K562 (cell line): Measurements from ENCODE around the gene GABRR3. TPM values are rescaled to one million over a fixed set of nuclear protein-coding genes. Genes with fewer than 3 reads are reported as not detected.

Source experiments
- ATAC-seq: fragments of 200-7000 bp; cut with Tn5 transposase; 3 replicates; pipeline ENCODE4 v1.9.1; 2020; ENCODE audit warnings: moderate library complexity
- BruUV-seq: library from RNA; stranded (reverse); fragments of 400-500 nt; replicated peaks from 2 replicates; lab custom pipeline; 2021; lab: Mats Ljungman, UMichigan
- CTCF ChIA-PET: fragments of 300-600 bp; formaldehyde crosslinking; extraction: SDS; loops from one replicate; lab custom pipeline; 2021; ENCODE audit warnings: low intra/inter-chr PET ratio; lab: Yijun Ruan, JAX
- POLR2A ChIA-PET: fragments of 300-600, 350-650 bp; sonication (Branson Sonifier 250); formaldehyde crosslinking; extraction: SDS; loops from one replicate; lab custom pipeline; 2021; ENCODE audit warnings: antibody characterized with exemption, inconsistent platforms; lab: Yijun Ruan, JAX
- DNase-seq, 4 experiments: peaks; one replicate each; pipeline versions ENCODE4 v3.0.0 to v3.0.0-alpha.2; 2011 to 2018; ENCODE audit warnings: low spot score in 3 of 4, mixed read lengths in 3 of 4; ENCODE audit errors: extremely low read depth in 1 of 4
- FAIRE-seq: peaks from 2 replicates; lab custom pipeline; 2011; peaks lifted over from hg19 to GRCh38; lab: Jason Lieb, UNC
- H2AFZ ChIP-seq: 2 replicates; pipeline ENCODE4 v1.6.0; 2011; ENCODE audit warnings: low read depth, low read length, control low read depth, inconsistent platforms
- H3K27ac ChIP-seq: fragments of 200-600 bp; 3 replicates; pipeline ENCODE4 v1.8.0; 2011; ENCODE audit warnings: low read depth, mild to moderate bottlenecking, control low read depth, inconsistent platforms, low read length, moderate library complexity, mixed read lengths; ENCODE audit errors: extremely low read depth
- H3K27me3 ChIP-seq, 2 experiments: fragments of 300-600 bp in 1 of 2; 2 replicates in 1 of 2; 3 replicates in 1 of 2; pipeline versions ENCODE4 v1.6.0 to v1.8.0; 2011; ENCODE audit warnings: inconsistent platforms in 2 of 2, low read length in 2 of 2, mild to moderate bottlenecking in 1 of 2, mixed read lengths in 1 of 2, moderate library complexity in 1 of 2; ENCODE audit not compliant: control insufficient read depth in 2 of 2, insufficient read depth in 2 of 2
- H3K36me3 ChIP-seq: fragments of 300-600 bp; 3 replicates; pipeline ENCODE4 v1.8.0; 2011; ENCODE audit warnings: mild to moderate bottlenecking, low read length, inconsistent platforms; ENCODE audit not compliant: control insufficient read depth, insufficient read depth
- H3K4me1 ChIP-seq, 2 experiments: fragments of 200-600 bp in 1 of 2; replicated peaks in 1 of 2; 2 replicates in 1 of 2; 3 replicates in 1 of 2; pipeline versions ENCODE4 v1.5.1 to v1.8.0; 2011; ENCODE audit warnings: inconsistent platforms in 2 of 2, low read length in 2 of 2, mild to moderate bottlenecking in 1 of 2, mixed read lengths in 1 of 2, moderate library complexity in 1 of 2; ENCODE audit not compliant: control insufficient read depth in 2 of 2, insufficient read depth in 2 of 2
- H3K4me2 ChIP-seq: 2 replicates; pipeline ENCODE4 v1.6.1; 2011; ENCODE audit warnings: low read length, control low read depth, inconsistent platforms, mixed read lengths; ENCODE audit not compliant: insufficient read depth
- H3K4me3 ChIP-seq: fragments of 200-600 bp; sonication (generic), shearing (Covaris generic); 2 replicates; pipeline ENCODE4 v1.5.1; 2016; ENCODE audit warnings: control low read depth, inconsistent platforms
- H3K79me2 ChIP-seq: fragments of 200-600 bp; 3 replicates; pipeline ENCODE4 v1.8.0; 2011; ENCODE audit warnings: low read length, inconsistent platforms; ENCODE audit not compliant: control insufficient read depth, insufficient read depth
- H3K9ac ChIP-seq, 2 experiments: 2 replicates each; pipeline versions ENCODE4 v1.6.0 to v1.6.1; 2011; ENCODE audit warnings: low read depth in 2 of 2, low read length in 2 of 2, control low read depth in 1 of 2, inconsistent platforms in 1 of 2, mild to moderate bottlenecking in 1 of 2, mixed read lengths in 1 of 2; ENCODE audit not compliant: insufficient read depth in 1 of 2
- H3K9me1 ChIP-seq: one replicate; pipeline ENCODE4 v1.6.0; 2011; ENCODE audit warnings: inconsistent platforms, mild to moderate bottlenecking, low read length, moderate library complexity; ENCODE audit not compliant: control insufficient read depth, insufficient read depth
- H3K9me3 ChIP-seq: replicated peaks from 2 replicates; pipeline ENCODE4 v1.5.1; 2011; ENCODE audit warnings: low read depth, low read length, inconsistent platforms; ENCODE audit not compliant: control insufficient read depth, insufficient read depth
- H4K20me1 ChIP-seq: replicated peaks from 2 replicates; pipeline ENCODE4 v1.6.1; 2011; ENCODE audit warnings: low read length, inconsistent platforms, mixed read lengths; ENCODE audit not compliant: control insufficient read depth, insufficient read depth
- BRF1 ChIP-seq: IDR thresholded peaks from 3 replicates; pipeline ENCODE4 v1.6.1; 2011; ENCODE audit warnings: borderline replicate concordance, mild to moderate bottlenecking; ENCODE audit not compliant: insufficient read length; ENCODE audit errors: extremely low read depth
- DACH1 ChIP-seq: fragments of 450-650 bp; IDR thresholded peaks from 2 replicates; pipeline ENCODE4 v1.6.1; 2018; ENCODE audit not compliant: partially characterized antibody
- KLF1 ChIP-seq: fragments of 450-650 bp; IDR thresholded peaks from 2 replicates; pipeline ENCODE4 v1.6.1; 2016; ENCODE audit warnings: missing genetic modification characterization, missing compliant biosample characterization
- MAFG ChIP-seq: fragments of 450-650 bp; conservative IDR thresholded peaks from 2 replicates; pipeline ENCODE4 v1.6.1; 2016; ENCODE audit warnings: missing genetic modification characterization, missing compliant biosample characterization
- PRDM10 ChIP-seq: fragments of 450-650 bp; IDR thresholded peaks from 2 replicates; pipeline ENCODE4 v1.6.1; 2018; ENCODE audit not compliant: partially characterized antibody
- ZNF197 ChIP-seq: fragments of 200-800 bp; sonication (Bioruptor generic); IDR thresholded peaks from 2 replicates; pipeline ENCODE4 v1.6.1; 2016; ENCODE audit warnings: low read depth, missing genetic modification characterization, missing compliant biosample characterization
- ZNF347 ChIP-seq: fragments of 450-650 bp; formaldehyde crosslinking; IDR thresholded peaks from 2 replicates; pipeline ENCODE4 v1.4.0; 2020; ENCODE audit warnings: low read depth, mild to moderate bottlenecking, moderate library complexity
- ZNF76 ChIP-seq: fragments of 250-450 bp; sonication (Bioruptor Pico); IDR thresholded peaks from 2 replicates; pipeline ENCODE4 v1.4.0; 2020; ENCODE audit warnings: mild to moderate bottlenecking, moderate library complexity, borderline replicate concordance
- WGBS: fragments of 100-300 bp; shearing (Covaris generic); methylation state at CpG from one replicate; pipeline ENCODE4 v1.1.6; 2016; ENCODE audit warnings: low coverage, mixed read lengths; ENCODE audit not compliant: insufficient coverage; ENCODE audit errors: missing lambda C conversion rate; 5-methylcytosine and 5-hydroxymethylcytosine counted together
- in situ Hi-C: fragments of 300-500 bp; cut with MboI; formaldehyde crosslinking; loops from 4 replicates; pipeline ENCODE4 v1.15.0; 2018; ENCODE audit warnings: inconsistent platforms, mixed read lengths
- intact Hi-C: fragments of 100-400 bp; cut with micrococcal nuclease; formaldehyde crosslinking; loops from 2 replicates; pipeline ENCODE4 v1.14.2; 2022
- polyA plus RNA-seq, 8 experiments: library from polyadenylated mRNA; depleted of rRNA in 4 of 8; stranded (reverse) in 5 of 8; unstranded in 3 of 8; fragments of >200 nt; fragmentation: Nextera tagmentation in 2 of 8; fragmentation: Illumina TruSeq in 1 of 8; extraction: Ambion mirVana in 2 of 8; extraction: Trizol in 1 of 8; gene quantifications; 2 replicates each; pipeline versions ENCODE4 v1.2.1 to v1.2.3, GENCODE V29; 2011 to 2014; ENCODE audit warnings: inconsistent platforms in 1 of 8, missing spikeins in 1 of 8
- total RNA-seq, 7 experiments: library from RNA; depleted of rRNA in 6 of 7; stranded (reverse); fragments of >200 nt in 6 of 7; fragmentation: Illumina TruSeq in 2 of 7; extraction: Trizol in 2 of 7; gene quantifications; 2 replicates each; pipeline versions ENCODE4 v1.2.1 to v1.2.3, GENCODE V29; 2011 to 2021; ENCODE audit warnings: low replicate concordance in 1 of 7

Gene GABRR3
- total and polyA plus RNA-seq, 9 of the 15 experiments (the other 6 are each of a cell fraction or from before 2014, with no cell fraction given): not detected

DNA sequence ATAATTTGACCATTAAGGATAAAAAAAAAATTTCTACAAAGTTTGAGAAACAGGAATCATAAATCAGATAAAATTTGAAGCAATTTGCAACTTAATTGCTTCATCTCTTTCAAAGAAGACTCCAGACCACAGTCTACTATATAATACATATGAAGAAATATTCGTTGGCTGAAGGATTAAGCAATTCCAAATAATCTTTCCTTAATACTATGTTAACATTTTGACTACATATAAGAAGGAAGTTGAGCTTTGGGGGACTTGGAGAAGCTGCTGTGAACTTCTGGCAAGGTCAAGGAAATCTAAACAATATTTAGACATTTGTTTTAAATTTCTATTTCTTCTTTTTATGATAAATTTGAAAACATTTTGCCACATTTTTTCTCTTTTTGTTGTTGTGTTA, 13.5 kb upstream of the GABRR3 start (continued):
- TF ChIP-seq PRDM10: no peak

DNA sequence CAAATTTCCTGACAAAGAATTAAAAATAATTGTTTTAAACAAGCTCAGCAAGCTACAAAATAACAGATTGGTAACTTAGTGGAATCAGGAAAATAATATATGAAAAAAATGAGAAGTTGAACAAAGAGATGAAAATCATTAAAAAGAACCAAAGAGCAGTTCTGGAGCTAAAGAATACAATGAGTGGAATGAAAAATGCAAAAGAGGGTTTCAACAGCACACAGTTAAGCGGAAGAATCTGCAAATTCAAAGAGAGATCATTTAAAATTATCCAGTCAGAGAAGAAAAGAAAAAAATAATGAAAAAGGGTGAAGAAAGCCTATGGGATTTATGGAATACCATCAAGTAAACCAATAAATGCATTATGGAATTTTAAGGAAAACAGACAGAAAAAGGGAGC, 6.2 kb upstream of the GABRR3 start:
- H3K4me3 ChIP-seq: no peak overlapping the region
- no peak for TF ChIP-seq DACH1
- TF ChIP-seq ZNF76 (CRISPR knock-in tag): no peak
- TF ChIP-seq MAFG (tag): no peak
- TF ChIP-seq KLF1: no peak
- TF ChIP-seq BRF1: no peak
- no peak for TF ChIP-seq ZNF197
- no peak for TF ChIP-seq ZNF347
- CTCF ChIA-PET: no interaction called here
- no peaks in the 10 kb centered on the region for H3K4me1 ChIP-seq
- no peaks in the 10 kb centered on the region for H3K36me3 ChIP-seq
- no peaks in the 10 kb centered on the region for H3K9me1 ChIP-seq
- 0% methylated on average over 1 of the region's 1 CpG for WGBS
- DNase-seq (no peak), FAIRE-seq (no peak), ATAC-seq (no peak)
- no peak overlapping the region for H2AFZ ChIP-seq
- H3K9me3 ChIP-seq: no peaks in the 10 kb centered on the region
- in situ Hi-C loops: loop anchor here (5.0 to 25.0 kb wide), 2 partner anchors 291 to 771 kb away; no protein-coding TSS in a partner anchor
- no peak overlapping the region for H3K4me2 ChIP-seq
- POLR2A ChIA-PET: no interaction called here
- no TSS peak for BruUV-seq
- H3K27ac ChIP-seq: no peak overlapping the region
- H3K27me3 ChIP-seq: no peaks in the 10 kb centered on the region
- no peaks in the 10 kb centered on the region for H4K20me1 ChIP-seq
- H3K9ac ChIP-seq: no peak overlapping the region
- H3K79me2 ChIP-seq: no peaks in the 10 kb centered on the region
- intact Hi-C loops: no loop called here
